Upper lobe of left lung (tissue), 4 donors: ENCODE measurements around the gene RASGEF1C.

Source experiments
- EP300 ChIP-seq, 4 donors: sonication (generic); formaldehyde crosslinking; IDR thresholded peaks; one replicate each; pipeline ENCODE4 v1.5.1; 2017; ENCODE audit warnings: antibody characterized with exemption in 4 of 4, control low read depth in 2 of 4
- POLR2A ChIP-seq, 4 donors: fragments of 450-650 bp; IDR thresholded peaks; one replicate each; pipeline ENCODE4 v1.5.1; 2016 to 2017; ENCODE audit warnings: antibody characterized with exemption in 4 of 4, mild to moderate bottlenecking in 2 of 4
- TF ChIP-seq, protein P1 (sequence below), 6 experiments: fragments of 450-650 bp in 4 of 6; fragments of 200-600 bp in 2 of 6; sonication (generic) in 2 of 6; IDR thresholded peaks; one replicate each; pipeline ENCODE4 v1.5.1; 2016 to 2019; ENCODE audit warnings: antibody characterized with exemption in 6 of 6

DNA sequence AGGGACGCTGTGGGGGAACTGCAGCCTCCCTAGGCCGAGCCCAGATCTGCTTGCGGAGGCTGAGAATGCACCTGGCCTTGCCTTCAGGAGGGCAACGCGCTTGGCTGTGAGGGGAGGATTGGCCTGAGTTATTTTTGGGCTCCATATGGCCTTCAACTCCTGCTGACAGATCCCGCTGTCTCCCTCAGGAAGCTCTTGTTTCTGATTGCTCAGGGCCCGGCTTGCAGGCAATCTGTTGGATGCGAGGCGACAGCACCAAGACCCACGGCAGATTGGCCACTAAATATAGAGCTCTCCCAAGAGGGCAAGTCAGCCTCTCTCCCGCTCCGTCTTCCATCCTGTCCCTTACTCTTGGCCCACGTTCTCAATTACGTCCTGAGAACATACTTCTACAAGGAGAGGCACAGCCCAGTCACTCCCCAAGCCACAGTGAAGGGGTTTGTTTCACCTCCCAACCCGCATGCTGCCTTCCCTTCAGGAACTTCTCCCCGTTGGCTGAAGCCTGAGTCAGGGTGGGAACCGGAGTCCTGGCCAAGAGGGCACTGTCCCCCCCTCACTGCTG lies 53.6 kb downstream of the RASGEF1C start:
- TF ChIP-seq, protein P1, sequence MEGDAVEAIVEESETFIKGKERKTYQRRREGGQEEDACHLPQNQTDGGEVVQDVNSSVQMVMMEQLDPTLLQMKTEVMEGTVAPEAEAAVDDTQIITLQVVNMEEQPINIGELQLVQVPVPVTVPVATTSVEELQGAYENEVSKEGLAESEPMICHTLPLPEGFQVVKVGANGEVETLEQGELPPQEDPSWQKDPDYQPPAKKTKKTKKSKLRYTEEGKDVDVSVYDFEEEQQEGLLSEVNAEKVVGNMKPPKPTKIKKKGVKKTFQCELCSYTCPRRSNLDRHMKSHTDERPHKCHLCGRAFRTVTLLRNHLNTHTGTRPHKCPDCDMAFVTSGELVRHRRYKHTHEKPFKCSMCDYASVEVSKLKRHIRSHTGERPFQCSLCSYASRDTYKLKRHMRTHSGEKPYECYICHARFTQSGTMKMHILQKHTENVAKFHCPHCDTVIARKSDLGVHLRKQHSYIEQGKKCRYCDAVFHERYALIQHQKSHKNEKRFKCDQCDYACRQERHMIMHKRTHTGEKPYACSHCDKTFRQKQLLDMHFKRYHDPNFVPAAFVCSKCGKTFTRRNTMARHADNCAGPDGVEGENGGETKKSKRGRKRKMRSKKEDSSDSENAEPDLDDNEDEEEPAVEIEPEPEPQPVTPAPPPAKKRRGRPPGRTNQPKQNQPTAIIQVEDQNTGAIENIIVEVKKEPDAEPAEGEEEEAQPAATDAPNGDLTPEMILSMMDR (IDR thresholded peaks at IDR 0.05): no peak
- no peak for TF ChIP-seq POLR2A (IDR thresholded peaks at IDR 0.05)
- no peak for TF ChIP-seq EP300 (IDR thresholded peaks at IDR 0.05)
